ENCODE results near the gene PHF2.

Gene PHF2

DNA sequence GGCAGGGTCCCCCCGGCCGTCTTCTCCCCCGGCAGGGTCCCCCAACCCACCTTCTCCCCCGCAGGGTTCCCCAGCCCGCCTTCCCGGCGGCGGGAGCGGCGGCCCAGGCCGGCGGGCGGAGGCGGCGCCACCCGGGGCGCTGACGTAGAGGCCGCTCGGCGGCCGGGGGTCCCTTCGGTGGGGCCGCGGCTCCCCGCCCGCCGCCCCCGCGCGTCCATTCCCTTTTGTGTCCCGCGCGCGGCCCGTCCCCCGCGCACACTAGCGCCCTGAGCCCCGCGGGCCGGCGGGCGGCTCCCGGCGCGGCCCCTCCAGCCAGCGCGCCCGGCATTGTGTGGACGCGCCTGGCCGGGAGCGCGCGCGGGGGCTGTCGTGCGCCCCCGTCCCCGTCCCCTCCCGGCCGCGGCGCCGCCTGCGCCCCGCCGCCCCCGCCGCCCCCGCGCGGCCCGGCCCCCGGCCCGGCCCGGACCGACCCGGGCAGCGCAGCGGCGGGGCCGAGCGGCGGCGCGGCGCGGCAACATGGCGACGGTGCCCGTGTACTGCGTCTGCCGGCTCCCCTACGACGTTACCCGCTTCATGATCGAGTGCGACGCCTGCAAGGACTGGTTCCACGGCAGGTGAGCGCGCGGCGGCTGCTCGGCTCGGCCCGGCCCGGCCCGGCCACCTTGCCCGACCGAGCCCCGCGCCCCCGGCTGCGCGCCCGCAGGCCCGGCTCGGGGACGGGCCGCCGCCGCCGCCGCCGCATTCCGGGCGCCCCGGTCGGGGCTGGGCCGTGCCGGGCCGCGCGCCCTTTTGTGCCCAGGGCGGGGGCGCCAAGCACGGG, at the start of gene PHF2:
Gene PHF2 (plus strand): TSS at position 327 of the 820 bp plus-strand sequence. CDS start 190 bp downstream, at position 517.
- peak in 7 of 56 donors; percentile 15 to 67 (median 46) for DNase-seq

DNA sequence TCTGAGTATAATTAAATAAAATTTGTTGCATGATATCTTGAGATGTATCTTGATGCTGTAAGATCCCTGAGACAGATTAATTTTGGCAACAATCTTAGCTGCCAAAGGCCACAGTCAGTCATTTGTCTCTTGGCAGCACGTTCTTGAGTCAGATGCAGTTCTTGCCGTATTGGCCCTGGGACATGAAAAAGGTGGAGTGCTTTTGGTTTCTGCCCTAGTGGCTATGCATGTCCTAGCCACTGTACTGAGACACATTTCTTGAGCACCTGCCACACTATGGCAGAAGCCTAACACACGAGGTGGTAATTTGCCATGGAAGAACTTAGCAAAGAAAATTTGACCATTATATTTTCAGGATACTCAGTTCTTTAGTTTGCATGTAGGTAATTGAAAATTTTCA, 45.0 kb upstream of the PHF2 start:
- DNase-seq, result no peak

GRCh38 chr9:93532141-93532540, 44.2 kb upstream of the PHF2 start:
- DNase-seq, result no peak

DNA sequence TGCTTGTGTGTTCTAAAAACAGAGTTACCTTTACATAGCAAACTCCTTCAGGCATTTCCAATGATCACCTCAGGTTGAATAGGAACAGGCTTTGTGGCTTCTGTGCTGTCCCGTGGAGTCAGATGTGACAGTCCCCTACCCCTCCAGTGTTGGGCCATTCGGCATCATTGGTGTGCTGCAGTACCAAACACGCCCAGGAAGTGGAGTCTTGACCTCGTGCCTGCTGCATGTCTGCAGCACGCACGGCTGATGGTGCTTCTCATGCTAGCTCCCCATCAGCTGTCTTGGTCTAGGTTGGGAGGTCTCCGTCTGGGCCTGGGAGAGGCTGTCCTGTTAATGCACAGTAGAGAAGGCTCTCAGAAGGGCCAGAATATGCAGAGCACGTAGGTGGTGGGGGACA, 42.5 kb upstream of the PHF2 start:
- no peak for DNase-seq

GRCh38 chr9:93536167-93536566, 40.2 kb upstream of the PHF2 start:
- DNase-seq, result no peak

DNA sequence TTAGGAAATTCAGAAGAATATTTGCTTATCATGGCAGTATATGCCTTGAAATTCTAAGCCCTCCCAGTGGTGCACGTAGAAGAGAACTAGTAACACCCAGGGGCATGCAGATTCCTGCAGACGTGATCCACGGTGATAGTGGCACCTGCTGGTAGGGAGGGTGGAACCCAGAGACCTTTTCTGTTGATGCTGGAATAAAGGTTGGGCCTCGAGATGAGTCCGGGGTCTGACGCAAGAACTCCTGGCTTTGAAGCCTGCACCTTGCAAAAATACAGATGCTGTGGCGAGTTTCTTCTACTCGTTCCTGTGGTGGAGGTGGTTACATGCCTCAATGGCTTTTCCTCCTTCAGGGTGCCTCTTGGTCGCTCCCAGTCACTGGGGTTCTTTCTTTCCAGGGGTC, 39.5 kb upstream of the PHF2 start:
- no peak for DNase-seq

DNA sequence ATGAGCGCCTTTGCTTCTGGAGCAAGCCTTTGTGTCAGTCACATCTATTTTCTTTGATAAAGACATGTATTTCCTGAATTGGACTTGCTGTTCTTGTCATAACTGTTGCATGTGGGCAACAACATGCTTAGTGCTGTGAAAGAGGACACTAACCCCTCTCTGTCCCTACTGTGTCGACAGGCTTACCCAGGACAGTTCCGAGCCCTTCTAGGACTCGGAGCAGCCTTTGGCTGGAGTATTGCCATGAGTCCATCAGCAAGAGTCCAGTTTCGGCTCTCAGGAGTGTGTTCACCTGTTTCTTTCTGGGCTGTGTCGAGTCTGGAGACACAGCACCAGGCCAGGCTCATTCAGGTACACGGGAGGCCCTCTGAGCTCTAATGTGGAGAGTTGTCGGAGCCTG, 36.1 kb upstream of the PHF2 start:
- DNase-seq, result no peak

DNA sequence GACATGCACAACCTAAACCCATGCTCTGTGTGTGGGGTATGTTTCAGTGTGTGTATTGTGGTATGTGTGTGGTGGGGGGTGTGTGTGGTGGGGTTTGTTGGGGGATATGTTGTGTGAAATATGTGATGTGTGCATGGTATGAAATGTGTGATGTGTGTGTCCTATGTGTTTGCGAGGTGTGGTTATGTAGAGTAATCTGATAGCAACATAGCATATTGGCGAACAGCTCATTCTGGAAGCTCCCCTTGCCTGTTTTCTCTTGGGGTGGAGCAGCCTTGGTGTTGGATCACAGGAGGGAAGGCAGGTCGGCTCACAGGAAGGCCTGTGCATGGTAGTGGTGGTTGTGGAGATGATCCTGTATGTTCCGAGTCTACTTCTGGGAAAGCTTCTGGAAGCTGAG, 35.4 kb upstream of the PHF2 start:
- no peak for DNase-seq

DNA sequence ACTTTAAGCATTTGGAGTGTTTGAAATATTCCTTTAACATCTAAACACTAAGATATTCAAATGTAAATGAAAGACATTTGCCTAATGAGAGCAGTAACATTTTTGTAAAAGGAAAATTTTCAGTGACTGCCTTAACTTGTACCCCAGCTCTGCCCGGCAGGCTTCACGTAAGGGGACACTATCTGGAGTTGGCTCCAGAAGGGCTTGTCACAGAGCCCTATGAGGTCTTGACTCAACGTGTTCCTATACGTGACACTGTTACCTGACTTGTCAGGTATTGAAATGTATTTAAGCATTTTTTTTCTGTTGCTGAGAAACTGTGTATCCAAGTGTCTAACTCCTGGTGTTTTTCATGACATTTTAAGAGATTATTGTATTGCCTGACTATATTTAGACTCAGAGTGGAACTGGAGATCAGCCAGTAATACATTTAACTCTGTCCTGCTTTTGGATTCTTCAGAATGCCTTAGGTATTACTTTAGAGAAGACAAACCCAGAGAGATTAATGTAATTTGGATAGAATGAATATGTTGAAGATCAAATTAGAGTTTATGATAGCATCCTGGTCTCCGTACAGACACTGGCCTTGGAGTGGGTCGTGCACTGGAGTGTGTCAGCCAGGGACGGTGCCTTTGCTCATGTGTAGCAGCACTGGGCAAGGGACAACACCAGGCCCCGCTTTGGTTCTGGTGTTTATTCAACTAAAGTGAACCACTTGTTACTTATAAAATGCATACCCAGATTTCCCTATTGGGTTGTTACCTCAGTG, 34.6 kb upstream of the PHF2 start:
- no peak for DNase-seq

DNA sequence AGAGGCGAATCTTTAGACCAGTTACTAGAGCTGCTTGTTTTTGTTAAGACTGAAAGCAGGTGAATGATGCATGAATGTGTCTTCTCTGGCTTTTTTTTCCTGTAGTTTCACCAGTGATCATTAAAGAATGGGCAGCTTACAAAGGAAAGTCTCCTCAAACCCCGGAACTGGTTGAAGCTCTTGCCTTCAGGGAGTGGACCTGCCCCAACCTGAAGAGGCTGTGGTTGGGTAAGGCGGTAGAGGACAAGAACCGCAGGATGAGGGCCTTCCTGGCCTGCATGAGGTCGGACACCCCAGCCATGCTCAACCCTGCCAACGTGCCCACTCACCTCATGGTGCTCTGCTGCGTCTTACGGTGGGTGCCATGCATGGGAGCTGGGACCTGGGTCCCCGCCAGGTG, 33.3 kb upstream of the PHF2 start:
- no peak for DNase-seq

- DNase-seq, result no peak
Measured at GRCh38 chr9:93546356-93546755, 30.0 kb upstream of the PHF2 start.

GRCh38 chr9:93549611-93550010, 26.8 kb upstream of the PHF2 start:
- DNase-seq, result no peak

- no peak for DNase-seq
Measured at GRCh38 chr9:93552923-93553322, 23.5 kb upstream of the PHF2 start.

DNA sequence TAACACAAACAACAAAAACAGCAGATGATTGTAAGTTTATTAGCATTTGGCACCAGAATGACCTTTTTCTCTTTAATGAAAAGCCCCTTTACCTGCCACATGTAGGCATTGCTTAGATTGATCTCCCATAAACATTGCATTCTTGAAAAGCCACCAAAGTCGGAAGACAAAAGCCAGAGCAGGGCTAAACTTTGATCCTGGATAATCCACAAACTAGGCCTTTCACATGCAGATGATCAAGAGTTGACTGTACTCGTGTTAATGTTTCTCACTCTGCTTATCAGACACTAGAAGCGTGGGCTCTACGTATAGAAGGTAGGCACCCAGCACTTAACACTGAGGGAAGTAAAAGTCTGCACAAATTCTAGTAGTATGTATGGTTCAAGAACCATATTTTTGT, 21.0 kb upstream of the PHF2 start:
- no peak for DNase-seq

DNA sequence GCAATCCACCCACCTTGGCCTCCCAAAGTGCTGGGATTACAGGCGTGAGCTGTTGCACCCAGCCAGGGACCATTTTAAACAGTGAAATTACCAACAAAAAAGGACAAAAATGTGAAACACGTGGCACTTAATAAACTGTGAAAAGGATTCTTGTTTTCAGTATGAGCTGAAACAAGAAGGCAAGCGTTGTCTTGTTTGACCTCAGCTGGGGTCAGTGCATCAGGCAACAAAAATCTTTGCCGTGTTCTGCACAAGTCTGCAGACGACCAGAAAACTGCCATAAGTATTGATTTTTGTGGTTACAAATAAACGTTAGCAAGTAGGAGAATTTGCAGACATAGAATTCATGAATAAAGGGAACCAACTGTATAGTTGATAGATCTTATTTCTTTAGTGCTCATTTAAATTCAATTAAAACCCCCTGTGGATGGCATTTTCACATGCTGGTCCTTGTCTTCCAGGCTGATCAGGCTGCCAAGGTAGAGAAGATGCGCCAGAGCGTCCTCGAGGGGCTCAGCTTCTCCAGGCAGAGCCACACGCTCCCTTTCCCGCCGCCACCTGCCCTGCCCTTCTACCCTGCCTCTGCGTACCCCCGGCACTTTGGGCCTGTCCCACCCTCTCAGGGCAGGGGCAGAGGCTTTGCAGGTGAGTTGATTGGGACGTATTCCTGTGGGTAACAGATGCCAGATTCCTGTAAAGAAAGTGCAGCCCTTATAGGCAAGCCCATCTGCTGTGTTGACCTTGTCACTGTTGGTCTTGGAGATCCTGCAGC, 18.8 kb upstream of the PHF2 start:
- DNase-seq, result no peak

GRCh38 chr9:93558503-93558902, 17.9 kb upstream of the PHF2 start:
- DNase-seq, result no peak

GRCh38 chr9:93560991-93561390, 15.4 kb upstream of the PHF2 start:
- no peak for DNase-seq

DNA sequence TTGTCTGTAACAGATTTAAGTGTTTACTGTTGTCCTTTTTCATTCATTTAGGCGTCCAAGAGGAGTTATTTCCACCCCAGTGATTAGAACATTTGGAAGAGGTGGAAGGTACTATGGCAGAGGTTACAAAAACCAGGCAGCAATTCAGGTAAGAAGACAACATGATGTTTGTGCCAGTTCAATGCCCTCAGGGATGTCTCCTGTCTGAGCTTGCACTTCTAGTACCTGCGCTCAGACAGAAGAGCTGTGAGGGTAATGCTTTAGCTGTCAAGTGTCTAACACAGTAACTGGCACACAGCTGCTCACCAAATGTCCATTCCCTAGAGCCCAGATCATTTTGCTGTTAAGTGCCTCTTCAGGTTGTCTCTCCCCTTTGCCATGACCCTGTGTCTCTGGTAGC, 14.2 kb upstream of the PHF2 start:
- no peak for DNase-seq

- DNase-seq, result no peak
Measured at GRCh38 chr9:93565089-93565488, 11.3 kb upstream of the PHF2 start.

DNA sequence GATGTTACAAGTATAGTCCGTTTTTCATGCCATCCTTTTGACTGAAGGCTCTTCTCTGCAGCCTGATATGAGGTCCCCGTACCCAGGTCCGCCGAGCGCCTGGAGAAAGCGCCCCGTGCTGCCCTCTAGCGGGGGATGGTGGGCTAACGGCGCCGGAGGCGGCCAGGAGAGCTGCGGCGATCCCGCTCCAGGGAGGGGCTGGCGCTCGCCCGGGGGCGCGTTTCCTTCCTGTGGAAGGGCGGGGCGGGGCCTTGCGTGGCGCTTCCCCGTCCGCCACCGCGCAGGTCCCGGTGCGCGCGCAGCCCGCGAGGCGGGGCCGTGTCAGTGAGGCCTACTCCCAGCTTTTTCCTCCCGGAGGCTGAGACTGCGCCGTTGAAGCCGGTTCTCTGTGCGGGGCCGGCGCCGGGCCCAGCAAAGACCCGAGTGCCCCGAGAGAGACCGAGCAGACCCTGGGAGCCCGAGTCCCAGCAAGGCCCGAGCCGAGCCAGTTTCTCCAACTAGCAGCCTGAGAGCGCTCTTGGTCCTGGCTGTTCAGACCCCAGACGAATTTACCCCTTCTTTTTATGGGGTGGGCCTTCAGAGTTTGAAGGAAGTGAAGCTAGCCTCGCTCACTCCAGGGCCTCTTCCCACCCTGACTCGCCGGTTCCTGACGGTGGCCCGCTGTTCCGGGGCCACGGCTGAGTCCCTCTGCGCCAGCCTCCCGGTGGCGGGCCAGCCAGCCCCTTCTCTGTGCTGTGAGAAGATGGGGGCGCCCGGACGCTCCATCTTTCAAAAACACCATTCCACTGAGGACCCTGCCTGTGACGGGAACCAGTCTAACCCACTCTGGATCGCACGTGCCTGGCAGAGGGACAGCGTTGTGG, 9.7 kb upstream of the PHF2 start:
- peak; percentile 73 to 99 (median 97) for DNase-seq

Data from nucleus accumbens (tissue), 56 donors.